GM10248 (cell line): Measurements from ENCODE around the gene CILP.

Source experiments
- CTCF ChIA-PET: fragments of 300-600 bp; sonication (Branson Sonifier 250); formaldehyde crosslinking; extraction: SDS; loops from one replicate; lab custom pipeline; 2021; ENCODE audit warnings: antibody characterized with exemption; lab: Yijun Ruan, JAX
- POLR2A ChIA-PET: fragments of 350-650 bp; sonication (Branson Sonifier 250); formaldehyde crosslinking; extraction: SDS; loops from one replicate; lab custom pipeline; 2020; ENCODE audit warnings: antibody characterized with exemption; lab: Yijun Ruan, JAX
- DNase-seq: peaks from one replicate; pipeline ENCODE4 v3.0.0; 2012; ENCODE audit errors: extremely low spot score
- TF ChIP-seq, protein P1 (sequence below): IDR thresholded peaks from 2 replicates; pipeline ENCODE4 v1.5.1; 2012; ENCODE audit warnings: mild to moderate bottlenecking, low read depth; ENCODE audit errors: extremely low read depth, missing control alignments, control extremely low read depth

The CILP gene

DNA sequence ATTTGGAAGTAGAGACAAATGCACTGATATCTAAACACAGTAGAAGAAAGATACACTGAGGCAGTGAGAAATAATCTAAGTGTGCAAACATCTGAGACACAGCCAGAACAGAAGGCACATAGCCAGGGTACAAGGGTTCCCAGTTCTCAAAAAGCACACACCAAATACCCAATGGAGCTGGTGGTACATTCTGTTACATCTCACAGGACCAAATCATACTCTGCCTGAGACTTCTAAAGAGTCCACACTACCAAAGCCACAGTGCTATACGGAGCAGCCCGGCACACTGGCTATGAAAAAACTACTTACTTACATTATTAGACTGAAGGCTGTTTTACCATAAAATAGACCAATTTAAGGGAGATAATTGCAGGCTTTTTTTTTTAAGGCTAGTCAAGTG is 45.4 kb downstream of the CILP start:
- no peak for DNase-seq
- CTCF ChIA-PET = interaction anchor here (1.0 to 1.5 kb wide), 2 partner anchors 14 kb away, joined by 3 to 7 read pairs; no protein-coding TSS in a partner anchor
- TF ChIP-seq, protein P1, sequence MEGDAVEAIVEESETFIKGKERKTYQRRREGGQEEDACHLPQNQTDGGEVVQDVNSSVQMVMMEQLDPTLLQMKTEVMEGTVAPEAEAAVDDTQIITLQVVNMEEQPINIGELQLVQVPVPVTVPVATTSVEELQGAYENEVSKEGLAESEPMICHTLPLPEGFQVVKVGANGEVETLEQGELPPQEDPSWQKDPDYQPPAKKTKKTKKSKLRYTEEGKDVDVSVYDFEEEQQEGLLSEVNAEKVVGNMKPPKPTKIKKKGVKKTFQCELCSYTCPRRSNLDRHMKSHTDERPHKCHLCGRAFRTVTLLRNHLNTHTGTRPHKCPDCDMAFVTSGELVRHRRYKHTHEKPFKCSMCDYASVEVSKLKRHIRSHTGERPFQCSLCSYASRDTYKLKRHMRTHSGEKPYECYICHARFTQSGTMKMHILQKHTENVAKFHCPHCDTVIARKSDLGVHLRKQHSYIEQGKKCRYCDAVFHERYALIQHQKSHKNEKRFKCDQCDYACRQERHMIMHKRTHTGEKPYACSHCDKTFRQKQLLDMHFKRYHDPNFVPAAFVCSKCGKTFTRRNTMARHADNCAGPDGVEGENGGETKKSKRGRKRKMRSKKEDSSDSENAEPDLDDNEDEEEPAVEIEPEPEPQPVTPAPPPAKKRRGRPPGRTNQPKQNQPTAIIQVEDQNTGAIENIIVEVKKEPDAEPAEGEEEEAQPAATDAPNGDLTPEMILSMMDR = no peak
- POLR2A ChIA-PET = no interaction called here

DNA sequence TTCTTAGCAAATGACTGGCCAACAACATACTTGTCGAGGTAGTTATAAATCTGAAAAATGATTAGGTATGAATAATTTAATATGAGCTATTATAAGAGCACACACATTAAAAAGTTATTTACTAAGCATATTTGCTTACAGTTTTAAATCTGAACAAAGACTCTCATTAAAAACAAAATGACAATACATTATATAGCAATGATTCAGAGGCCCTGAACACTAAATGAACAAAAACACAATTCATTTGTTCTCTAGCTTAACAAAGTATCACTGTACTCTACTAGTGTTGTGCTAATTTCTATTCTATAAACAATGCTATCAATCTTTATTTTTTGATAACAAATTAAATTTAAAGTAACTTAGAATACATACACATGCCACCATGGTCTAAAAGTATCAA is 47.1 kb downstream of the CILP start:
- TF ChIP-seq, protein P1 = no peak
- ChIA-PET POLR2A (no interaction called here), CTCF (interaction anchor here (0.8 to 1.5 kb wide), 2 partner anchors 11 to 220 kb away, joined by 3 to 8 read pairs; no protein-coding TSS in a partner anchor)
- no peak for DNase-seq

DNA sequence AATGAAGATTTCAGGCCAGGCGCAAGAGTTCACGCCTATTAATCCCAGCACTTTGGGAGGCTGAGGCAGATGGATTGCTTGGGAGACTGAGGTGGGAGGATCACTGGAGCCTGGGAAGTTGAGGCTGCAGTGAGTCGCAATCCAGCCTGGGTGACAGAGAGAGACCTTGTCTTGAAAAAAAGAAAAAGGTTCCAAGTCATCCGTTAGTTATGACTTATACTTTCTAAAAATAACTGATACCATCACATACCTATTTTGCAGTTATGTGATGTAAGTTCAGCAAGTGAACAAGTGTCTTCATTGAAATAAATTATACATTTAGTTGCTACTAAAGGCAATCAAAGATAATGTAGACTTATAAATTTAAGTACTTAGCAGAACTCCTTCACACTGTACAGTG is 48.2 kb downstream of the CILP start:
- no peak for DNase-seq
- ChIA-PET CTCF (interaction anchor here (1.2 to 2.3 kb wide), 2 partner anchors 20 to 108 kb away, joined by 3 to 7 read pairs; no protein-coding TSS in a partner anchor), POLR2A (no interaction called here)
- TF ChIP-seq, protein P1 = no peak

DNA sequence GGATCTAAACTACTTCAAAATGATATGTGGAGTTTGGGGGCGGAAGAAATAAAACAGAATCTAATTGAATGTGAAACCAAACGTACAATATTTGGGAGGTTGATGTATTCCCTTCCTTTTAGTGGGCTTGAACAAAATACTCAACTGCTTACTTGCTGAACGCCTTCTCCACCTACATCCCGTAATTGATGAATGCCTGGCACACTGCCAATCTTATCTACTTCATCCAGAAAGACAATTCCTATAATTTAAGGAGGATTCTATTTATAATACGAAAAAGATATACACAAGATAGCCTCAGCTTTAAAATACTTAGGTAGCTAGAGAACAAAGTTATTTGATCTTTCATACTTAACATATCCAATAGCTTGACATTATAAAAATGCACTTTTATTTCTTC is 54.6 kb downstream of the CILP start:
- POLR2A ChIA-PET = no interaction called here
- TF ChIP-seq, protein P1 = no peak
- DNase-seq = no peak
- CTCF ChIA-PET = interaction anchor here (0.7 to 1.3 kb wide), 2 partner anchors 8 to 94 kb away, joined by 3 to 4 read pairs; no protein-coding TSS in a partner anchor

DNA sequence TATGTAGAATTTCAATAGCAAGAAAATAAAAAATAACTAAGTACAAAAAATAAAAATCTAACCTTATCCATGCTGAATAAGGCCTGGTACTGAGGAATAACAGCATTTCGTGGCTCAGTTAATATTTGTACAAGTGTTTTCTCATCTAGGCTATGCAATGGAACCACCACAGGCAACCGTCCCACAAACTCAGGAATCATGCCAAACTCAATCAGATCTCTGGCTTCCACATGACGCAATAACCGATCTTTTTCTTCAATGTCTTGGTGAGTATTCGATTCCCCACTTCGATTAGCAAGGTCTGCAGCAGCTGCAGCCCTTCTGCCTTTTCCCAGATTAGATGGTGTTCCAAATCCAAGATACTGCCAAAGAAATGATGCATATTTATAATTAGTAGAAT is 56.6 kb downstream of the CILP start:
- POLR2A ChIA-PET = no interaction called here
- CTCF ChIA-PET = no interaction called here
- DNase-seq = no peak
- TF ChIP-seq, protein P1 = no peak

DNA sequence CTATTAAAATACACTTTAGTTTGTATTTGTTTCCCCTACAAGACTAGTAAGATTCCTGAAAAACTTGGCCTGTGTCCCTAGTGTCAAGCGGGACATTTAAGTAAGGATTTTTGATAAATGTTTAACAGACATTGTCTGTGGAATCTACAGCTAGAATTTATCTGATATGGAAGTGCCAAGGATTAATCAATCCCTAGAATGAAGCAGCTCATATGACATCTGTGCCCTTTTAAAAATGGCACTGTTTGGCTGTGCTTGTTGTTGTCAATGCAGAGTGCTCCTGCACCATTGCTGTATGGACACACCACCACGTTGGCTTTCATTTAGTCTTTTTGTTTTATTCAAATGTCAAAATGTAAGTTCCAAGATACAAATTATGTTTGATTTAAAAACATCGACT is 63.4 kb downstream of the CILP start:
- no peak for DNase-seq
- ChIA-PET CTCF (interaction anchor here (1.0 kb wide), 1 partner anchor 9 kb away, joined by 4 read pairs; no protein-coding TSS in a partner anchor), POLR2A (no interaction called here)
- TF ChIP-seq, protein P1 = no peak
